HepG2 (cell line): ENCODE results near the gene SFXN5. TPM values are rescaled to one million over a fixed set of nuclear protein-coding genes. Genes with fewer than 3 reads are reported as not detected.

ENCODE experiments used
- ASH2L ChIP-seq: fragments of 300-600, 200-600 bp; sonication (generic); IDR thresholded peaks from 2 replicates; pipeline ENCODE4 v1.7.0; 2017; ENCODE audit warnings: low read depth, mild to moderate bottlenecking, moderate library complexity, mixed read lengths, low read length; ENCODE audit not compliant: insufficient read length
- ATRX ChIP-seq: sonication (generic); formaldehyde crosslinking; IDR thresholded peaks from 2 replicates; pipeline ENCODE4 v1.4.0; 2020; ENCODE audit warnings: missing genetic modification reagents, borderline replicate concordance
- BHLHE40 ChIP-seq: IDR thresholded peaks from 2 replicates; pipeline ENCODE4 v1.6.1; 2011; ENCODE audit warnings: low read length, improper control_type of control experiment
- CENPX ChIP-seq: sonication (generic); formaldehyde crosslinking; IDR thresholded peaks from 2 replicates; pipeline ENCODE4 v1.9.0; 2021; ENCODE audit warnings: mild to moderate bottlenecking, missing genetic modification reagents, moderate library complexity
- E2F1 ChIP-seq: sonication (generic); formaldehyde crosslinking; IDR thresholded peaks from 2 replicates; pipeline ENCODE4 v1.5.0; 2020; ENCODE audit warnings: missing genetic modification reagents
- EEA1 ChIP-seq: sonication (generic); formaldehyde crosslinking; IDR thresholded peaks from 2 replicates; pipeline ENCODE4 v1.5.1; 2020; ENCODE audit warnings: mild to moderate bottlenecking, missing genetic modification reagents, borderline replicate concordance
- FOXA1 ChIP-seq, 2 experiments: fragments of 450-650 bp in 1 of 2; sonication (generic) in 1 of 2; formaldehyde crosslinking in 1 of 2; IDR thresholded peaks; 2 replicates each; pipeline versions ENCODE4 v1.4.0 to v1.6.1; 2016 to 2020; ENCODE audit warnings: missing genetic modification reagents in 1 of 2
- FOXP1 ChIP-seq, 2 experiments: fragments of 450-650 bp in 1 of 2; IDR thresholded peaks; 2 replicates each; pipeline ENCODE4 v1.6.1; 2017 to 2018; ENCODE audit warnings: antibody characterized with exemption in 1 of 2
- GTF2F1 ChIP-seq: fragments of 150-350 bp; IDR thresholded peaks from 2 replicates; pipeline ENCODE4 v1.6.1; 2014; ENCODE audit warnings: low read length
- HMG20A ChIP-seq: IDR thresholded peaks from 2 replicates; pipeline ENCODE4 v1.6.1; 2016; ENCODE audit warnings: borderline replicate concordance
- KDM4B ChIP-seq: sonication (generic); formaldehyde crosslinking; IDR thresholded peaks from 2 replicates; pipeline ENCODE4 v1.4.0; 2020; ENCODE audit warnings: missing genetic modification reagents
- MIER3 ChIP-seq: IDR thresholded peaks from 2 replicates; pipeline ENCODE4 v1.6.1; 2016; ENCODE audit warnings: missing compliant biosample characterization, borderline replicate concordance
- NFYC ChIP-seq: IDR thresholded peaks from 2 replicates; pipeline ENCODE4 v1.6.1; 2016; ENCODE audit warnings: missing genetic modification reagents, missing compliant biosample characterization
- RELA ChIP-seq: sonication (generic); formaldehyde crosslinking; IDR thresholded peaks from 2 replicates; pipeline ENCODE4 v1.4.0; 2020; ENCODE audit warnings: missing genetic modification reagents
- SNAI1 ChIP-seq: sonication (generic); formaldehyde crosslinking; IDR thresholded peaks from 2 replicates; pipeline ENCODE4 v1.5.0; 2020; ENCODE audit warnings: mild to moderate bottlenecking, missing genetic modification reagents, borderline replicate concordance
- TRIM24 ChIP-seq: sonication (generic); formaldehyde crosslinking; IDR thresholded peaks from 2 replicates; pipeline ENCODE4 v1.8.0; 2022; ENCODE audit warnings: mild to moderate bottlenecking, missing genetic modification reagents
- ZFP82 ChIP-seq: sonication (generic); formaldehyde crosslinking; IDR thresholded peaks from 2 replicates; pipeline ENCODE4 v1.5.1; 2020; ENCODE audit warnings: mild to moderate bottlenecking, missing genetic modification reagents, borderline replicate concordance
- ZNF451 ChIP-seq: sonication (generic); formaldehyde crosslinking; IDR thresholded peaks from 2 replicates; pipeline ENCODE4 v1.5.0; 2020; ENCODE audit warnings: mild to moderate bottlenecking, missing genetic modification reagents
- ZNF503 ChIP-seq: sonication (generic); formaldehyde crosslinking; IDR thresholded peaks from 2 replicates; pipeline ENCODE4 v1.4.0; 2020; ENCODE audit warnings: missing genetic modification reagents
- ZNF552 ChIP-seq: sonication (generic); formaldehyde crosslinking; IDR thresholded peaks from 2 replicates; pipeline ENCODE4 v1.9.0; 2022; ENCODE audit warnings: missing genetic modification reagents, mild to moderate bottlenecking, borderline replicate concordance
- ZNF562 ChIP-seq: sonication (generic); formaldehyde crosslinking; IDR thresholded peaks from 2 replicates; pipeline ENCODE4 v1.8.0; 2022; ENCODE audit warnings: missing genetic modification reagents, borderline replicate concordance
- ZNF569 ChIP-seq: sonication (generic); formaldehyde crosslinking; IDR thresholded peaks from 2 replicates; pipeline ENCODE4 v1.5.0; 2020; ENCODE audit warnings: mild to moderate bottlenecking, missing genetic modification reagents, moderate library complexity, borderline replicate concordance
- ZNF777 ChIP-seq: sonication (generic); formaldehyde crosslinking; IDR thresholded peaks from 2 replicates; pipeline ENCODE4 v1.4.0; 2020; ENCODE audit warnings: missing genetic modification reagents
- polyA plus RNA-seq, 8 experiments: library from polyadenylated mRNA; depleted of rRNA in 3 of 8; stranded (reverse) in 7 of 8; unstranded in 1 of 8; fragments of >200 nt; fragmentation: Illumina TruSeq in 4 of 8; extraction: Trizol in 4 of 8; gene quantifications; 2 replicates each; pipeline versions ENCODE4 v1.2.1 to v1.2.3, GENCODE V29; 2011 to 2016; ENCODE audit warnings: low read depth in 4 of 8, missing spikeins in 1 of 8, mixed read lengths in 1 of 8; ENCODE audit not compliant: insufficient read depth in 1 of 8
- total RNA-seq, 5 experiments: library from RNA; depleted of rRNA; stranded (reverse); fragments of >200 nt; fragmentation: Illumina TruSeq; extraction: Trizol; gene quantifications; 2 replicates each; pipeline ENCODE4 v1.2.3, GENCODE V29; 2016; ENCODE audit warnings: low read depth in 1 of 5
- TF ChIP-seq, protein P1 (sequence below): sonication (generic); formaldehyde crosslinking; IDR thresholded peaks from 2 replicates; pipeline ENCODE4 v1.5.0; 2020; ENCODE audit warnings: missing genetic modification reagents
- TF ChIP-seq, protein P2 (sequence below): sonication (generic); formaldehyde crosslinking; IDR thresholded peaks from 2 replicates; pipeline ENCODE4 v1.4.0; 2020; ENCODE audit warnings: mild to moderate bottlenecking, missing genetic modification reagents

Gene SFXN5
- total and polyA plus RNA-seq, 2 of the 13 experiments (the other 11 are each of a cell fraction or from before 2014, with no cell fraction given) = 34.9 to 37.4 TPM

GRCh38 chr2:72943540-72944395 is 127.7 kb downstream of the SFXN5 start (continued):
- TF ChIP-seq ATRX (no peak), ZNF552 (CRISPR knock-in tag) (no peak), MIER3 (CRISPR knock-in tag) (no peak), GTF2F1 (no peak), E2F1 (CRISPR knock-in tag) (no peak), EEA1 (no peak), ZNF777 (CRISPR knock-in tag) (no peak), ZFP82 (CRISPR knock-in tag) (no peak), ZNF562 (CRISPR knock-in tag) (no peak), ZNF503 (no peak), BHLHE40 (no peak), SNAI1 (no peak), CENPX (no peak), TRIM24 (CRISPR knock-in tag) (no peak), NFYC (CRISPR knock-in tag) (no peak), ZNF569 (no peak), HMG20A (no peak), KDM4B (no peak), FOXA1 (IDR thresholded peaks at IDR 0.05) (no peak), FOXA1 (CRISPR knock-in tag; IDR thresholded peaks at IDR 0.05) (no peak), ZNF451 (CRISPR knock-in tag) (no peak), FOXP1 (IDR thresholded peaks at IDR 0.05) (no peak), FOXP1 (CRISPR knock-in tag; IDR thresholded peaks at IDR 0.05) (no peak), ASH2L (no peak), RELA (CRISPR knock-in tag) (no peak)
- TF ChIP-seq, protein P1, sequence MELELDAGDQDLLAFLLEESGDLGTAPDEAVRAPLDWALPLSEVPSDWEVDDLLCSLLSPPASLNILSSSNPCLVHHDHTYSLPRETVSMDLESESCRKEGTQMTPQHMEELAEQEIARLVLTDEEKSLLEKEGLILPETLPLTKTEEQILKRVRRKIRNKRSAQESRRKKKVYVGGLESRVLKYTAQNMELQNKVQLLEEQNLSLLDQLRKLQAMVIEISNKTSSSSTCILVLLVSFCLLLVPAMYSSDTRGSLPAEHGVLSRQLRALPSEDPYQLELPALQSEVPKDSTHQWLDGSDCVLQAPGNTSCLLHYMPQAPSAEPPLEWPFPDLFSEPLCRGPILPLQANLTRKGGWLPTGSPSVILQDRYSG (CRISPR knock-in tag) = no peak
- TF ChIP-seq, protein P2, sequence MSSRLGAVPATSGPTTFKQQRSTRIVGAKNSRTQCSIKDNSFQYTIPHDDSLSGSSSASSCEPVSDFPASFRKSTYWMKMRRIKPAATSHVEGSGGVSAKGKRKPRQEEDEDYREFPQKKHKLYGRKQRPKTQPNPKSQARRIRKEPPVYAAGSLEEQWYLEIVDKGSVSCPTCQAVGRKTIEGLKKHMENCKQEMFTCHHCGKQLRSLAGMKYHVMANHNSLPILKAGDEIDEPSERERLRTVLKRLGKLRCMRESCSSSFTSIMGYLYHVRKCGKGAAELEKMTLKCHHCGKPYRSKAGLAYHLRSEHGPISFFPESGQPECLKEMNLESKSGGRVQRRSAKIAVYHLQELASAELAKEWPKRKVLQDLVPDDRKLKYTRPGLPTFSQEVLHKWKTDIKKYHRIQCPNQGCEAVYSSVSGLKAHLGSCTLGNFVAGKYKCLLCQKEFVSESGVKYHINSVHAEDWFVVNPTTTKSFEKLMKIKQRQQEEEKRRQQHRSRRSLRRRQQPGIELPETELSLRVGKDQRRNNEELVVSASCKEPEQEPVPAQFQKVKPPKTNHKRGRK (CRISPR knock-in tag) = no peak
